OCI-LY7 (cell line): ENCODE data around the gene TMEM151B. TPM values are rescaled to one million over a fixed set of nuclear protein-coding genes. Genes with fewer than 3 reads are reported as not detected.

Experiments
- BruUV-seq: library from RNA; stranded (reverse); fragments of 400-500 nt; replicated peaks from 2 replicates; lab custom pipeline; 2021; lab: Mats Ljungman, UMichigan
- CTCF ChIA-PET: fragments of 300-600 bp; sonication (Branson Sonifier 250); formaldehyde crosslinking; loops from one replicate; lab custom pipeline; 2022; ENCODE audit warnings: antibody characterized with exemption; ENCODE audit not compliant: unreplicated experiment; lab: Charles Lee
- POLR2A ChIA-PET: fragments of 300-600 bp; sonication (Branson Sonifier 250); formaldehyde crosslinking; loops from one replicate; lab custom pipeline; 2022; ENCODE audit warnings: antibody characterized with exemption; lab: Charles Lee
- DNase-seq: peaks from one replicate; pipeline ENCODE4 v3.0.0-alpha.2; 2015; ENCODE audit warnings: low spot score
- H2AFZ ChIP-seq: fragments of 200-600 bp; sonication (generic), shearing (Covaris generic); 2 replicates; pipeline ENCODE4 v1.6.1; 2014; ENCODE audit warnings: mild to moderate bottlenecking, antibody characterized with exemption, low read length, moderate library complexity
- H3K27ac ChIP-seq: fragments of 200-600 bp; sonication (generic); 2 replicates; pipeline ENCODE4 v1.5.1; 2014; ENCODE audit warnings: mixed run types, low read depth, mild to moderate bottlenecking, moderate library complexity, low read length, inconsistent platforms; ENCODE audit not compliant: poor library complexity, severe bottlenecking
- H3K36me3 ChIP-seq: fragments of 200-600 bp; sonication (generic); 2 replicates; pipeline ENCODE4 v1.6.1; 2014; ENCODE audit warnings: mild to moderate bottlenecking, antibody characterized with exemption, low read length, moderate library complexity, mixed read lengths; ENCODE audit not compliant: insufficient read depth
- H3K4me1 ChIP-seq: fragments of 200-600 bp; sonication (generic); 2 replicates; pipeline ENCODE4 v1.5.1; 2014; ENCODE audit warnings: mild to moderate bottlenecking, low read length; ENCODE audit not compliant: insufficient read depth, poor library complexity, severe bottlenecking
- H3K4me2 ChIP-seq: fragments of 200-600 bp; sonication (generic); 2 replicates; pipeline ENCODE4 v1.6.1; 2014; ENCODE audit warnings: mild to moderate bottlenecking, low read length
- H3K4me3 ChIP-seq: fragments of 200-600 bp; sonication (generic); 2 replicates; pipeline ENCODE4 v1.5.1; 2014; ENCODE audit warnings: mild to moderate bottlenecking, low read depth, low read length; ENCODE audit not compliant: poor library complexity, severe bottlenecking
- H3K79me2 ChIP-seq: fragments of 200-600 bp; sonication (generic); 2 replicates; pipeline ENCODE4 v1.6.1; 2016; ENCODE audit warnings: low read depth, mild to moderate bottlenecking, low read length, moderate library complexity, mixed read lengths; ENCODE audit not compliant: insufficient read depth
- H3K9me2 ChIP-seq: fragments of 200-600 bp; sonication (generic); 2 replicates; pipeline ENCODE4 v1.6.1; 2016; ENCODE audit warnings: mild to moderate bottlenecking, low read length, mixed read lengths; ENCODE audit not compliant: insufficient read depth
- H3K9me3 ChIP-seq: fragments of 200-600 bp; sonication (generic); 2 replicates; pipeline ENCODE4 v1.6.1; 2014; ENCODE audit warnings: mild to moderate bottlenecking, mixed run types, low read length, mixed read lengths
- H4K20me1 ChIP-seq: fragments of 200-600 bp; sonication (generic); 2 replicates; pipeline ENCODE4 v1.6.1; 2014; ENCODE audit warnings: mild to moderate bottlenecking, antibody characterized with exemption, low read length, moderate library complexity, mixed read lengths; ENCODE audit not compliant: insufficient read depth
- CTCF ChIP-seq: fragments of 200-600 bp; sonication (generic); conservative IDR thresholded peaks from 2 replicates; pipeline ENCODE4 v1.5.1; 2014; ENCODE audit warnings: mild to moderate bottlenecking, antibody characterized with exemption, low read length, moderate library complexity, mixed read lengths
- EZH2phosphoT487 ChIP-seq: fragments of 200-600 bp; sonication (generic); IDR thresholded peaks from 2 replicates; pipeline ENCODE4 v1.6.1; 2018; ENCODE audit warnings: low read depth, borderline replicate concordance, mild to moderate bottlenecking, mixed run types, antibody characterized with exemption, low read length, moderate library complexity, mixed read lengths
- intact Hi-C: fragments of 100-400 bp; cut with micrococcal nuclease; formaldehyde crosslinking; loops from one replicate; pipeline ENCODE4 v1.10.0; 2022; ENCODE audit not compliant: unreplicated experiment
- total RNA-seq, 2 experiments: library from RNA; depleted of rRNA in 1 of 2; stranded (reverse); fragments of >200 nt in 1 of 2; shearing (Covaris generic) in 1 of 2; gene quantifications; 2 replicates each; pipeline ENCODE4 v1.2.3, GENCODE V29; 2014 to 2022

Gene TMEM151B
- total RNA-seq, 2 experiments from 2014 or later = 0.15 TPM; not detected in 1

GRCh38 chr6:44270526-44271405, 516 bp downstream of the TMEM151B start:
- H3K4me2 ChIP-seq = peak overlapping the region; percentile 64
- BruUV-seq = no TSS peak

GRCh38 chr6:44271406-44271723, 1.1 kb downstream of the TMEM151B start:
- TF ChIP-seq EZH2phosphoT487 = no peak
- no peak for TF ChIP-seq CTCF

More at GRCh38 chr6:44270526-44271405, 516 bp downstream of the TMEM151B start:
- Histone ChIP-seq H2AFZ (no peak overlapping the region), H4K20me1 (no peaks in the 10 kb centered on the region), H3K36me3 (no peaks in the 10 kb centered on the region), H3K4me3 (peak overlapping the region; percentile 32), H3K9me2 (no peaks in the 10 kb centered on the region), H3K27ac (no peak overlapping the region), H3K79me2 (no peaks in the 10 kb centered on the region), H3K4me1 (peaks cover 34% of the 10 kb centered on the region), H3K9me3 (no peaks in the 10 kb centered on the region)
- ChIA-PET CTCF (no interaction called here), POLR2A (no interaction called here)
- DNase-seq = no peak
- intact Hi-C loops = no loop called here
- no peak for TF ChIP-seq EZH2phosphoT487
- TF ChIP-seq CTCF = no peak

GRCh38 chr6:44271914-44272313, 1.7 kb downstream of the TMEM151B start:
- Histone ChIP-seq H3K27ac (no peak overlapping the region), H3K4me2 (no peak overlapping the region), H3K4me1 (peaks cover 25% of the 10 kb centered on the region), H2AFZ (no peak overlapping the region), H4K20me1 (no peaks in the 10 kb centered on the region), H3K4me3 (no peak overlapping the region), H3K9me2 (no peaks in the 10 kb centered on the region), H3K9me3 (no peaks in the 10 kb centered on the region), H3K36me3 (no peaks in the 10 kb centered on the region), H3K79me2 (no peaks in the 10 kb centered on the region)
- DNase-seq = no peak
- POLR2A ChIA-PET = no interaction called here
- intact Hi-C loops = no loop called here
- CTCF ChIA-PET = interaction anchor here (0.5 kb wide), 1 partner anchor 37 kb away, joined by 3 read pairs; no protein-coding TSS in a partner anchor
- BruUV-seq = no TSS peak
- TF ChIP-seq EZH2phosphoT487 = no peak
- no peak for TF ChIP-seq CTCF

More at GRCh38 chr6:44271406-44271723, 1.1 kb downstream of the TMEM151B start:
- ChIA-PET POLR2A (no interaction called here), CTCF (no interaction called here)
- Histone ChIP-seq H4K20me1 (no peaks in the 10 kb centered on the region), H3K79me2 (no peaks in the 10 kb centered on the region), H3K9me2 (no peaks in the 10 kb centered on the region), H3K4me3 (no peak overlapping the region), H3K4me2 (peak overlapping the region; percentile 64; the same call in 1 of the 2 replicates), H3K4me1 (peaks cover 28% of the 10 kb centered on the region), H3K9me3 (no peaks in the 10 kb centered on the region), H3K27ac (no peak overlapping the region), H3K36me3 (no peaks in the 10 kb centered on the region), H2AFZ (no peak overlapping the region)
- DNase-seq = no peak
- BruUV-seq = no TSS peak
- intact Hi-C loops = no loop called here
